RWPE1 (cell line): ENCODE data around the gene CSNK1G2.

Source experiments
- CTCF ChIA-PET: fragments of 350-600 bp; sonication (Branson Sonifier 250); formaldehyde crosslinking; extraction: SDS; loops from one replicate; lab custom pipeline; 2021; lab: Yijun Ruan, JAX
- POLR2A ChIA-PET: fragments of 400-600 bp; formaldehyde crosslinking; extraction: SDS; loops from one replicate; lab custom pipeline; 2020; ENCODE audit warnings: antibody characterized with exemption; ENCODE audit not compliant: low non-redundant PET; lab: Yijun Ruan, JAX
- DNase-seq: peaks from one replicate; pipeline ENCODE4 v3.0.0; 2012; ENCODE audit warnings: low spot score
- H3K27ac ChIP-seq: fragments of 450-650 bp; 2 replicates; pipeline ENCODE4 v1.5.1; 2017
- CTCF ChIP-seq: fragments of 450-650 bp; conservative IDR thresholded peaks from 2 replicates; pipeline ENCODE4 v1.5.1; 2017; ENCODE audit warnings: low read depth, mild to moderate bottlenecking

The CSNK1G2 gene

GRCh38 chr19:1936916-1937610 is 3.9 kb upstream of the CSNK1G2 start:
- CTCF ChIA-PET: no interaction called here
- DNase-seq: no peak
- no peak for TF ChIP-seq CTCF
- POLR2A ChIA-PET: no interaction called here
- peak overlapping the region; percentile 99; the same call in 1 of the 2 replicates for H3K27ac ChIP-seq

GRCh38 chr19:1938071-1938470 is 2.9 kb upstream of the CSNK1G2 start:
- CTCF ChIA-PET: interaction anchor here (0.7 kb wide), 1 partner anchor 10 kb away, joined by 3 read pairs; no protein-coding TSS in a partner anchor
- no peak for DNase-seq

GRCh38 chr19:1942078-1942933 is 1.3 kb downstream of the CSNK1G2 start:
- TF ChIP-seq CTCF: no peak
- CTCF ChIA-PET: interaction anchor here (0.6 kb wide), 2 partner anchors 14 to 456 kb away, joined by 3 read pairs; no protein-coding TSS in a partner anchor
- POLR2A ChIA-PET: interaction anchor here (0.6 kb wide), 2 partner anchors 68 to 110 kb away, joined by 7 to 16 read pairs; no protein-coding TSS in a partner anchor
- DNase-seq: peak; percentile 76
- peak overlapping the region; percentile 99 for H3K27ac ChIP-seq

More at GRCh38 chr19:1938071-1938470, 2.9 kb upstream of the CSNK1G2 start:
- POLR2A ChIA-PET: no interaction called here
- TF ChIP-seq CTCF: no peak
- peak overlapping the region; percentile 99 for H3K27ac ChIP-seq

- POLR2A ChIA-PET: no interaction called here
- no peak for DNase-seq
- no peak for TF ChIP-seq CTCF
- peak overlapping the region; percentile 99 for H3K27ac ChIP-seq
- CTCF ChIA-PET: interaction anchor here (0.6 to 0.7 kb wide), 3 partner anchors 70 to 457 kb away, joined by 3 read pairs; no protein-coding TSS in a partner anchor
These were observed 2.1 kb downstream of the CSNK1G2 start for GRCh38 chr19:1942934-1943555.

- no peak for DNase-seq
- CTCF ChIA-PET: interaction anchor here (0.6 to 0.7 kb wide), 2 partner anchors 69 to 126 kb away, joined by 3 read pairs; no protein-coding TSS in a partner anchor
- POLR2A ChIA-PET: no interaction called here
- H3K27ac ChIP-seq: peak overlapping the region; percentile 99
- TF ChIP-seq CTCF: no peak
These were observed 2.7 kb downstream of the CSNK1G2 start for GRCh38 chr19:1943661-1944087.
